ENCODE measurements around the gene LAPTM5. TPM values are rescaled to one million over a fixed set of nuclear protein-coding genes. Genes with fewer than 3 reads are reported as not detected.

Gene LAPTM5
- total RNA-seq, 1 experiment from 2014 or later: 82.5 TPM

GRCh38 chr1:30787266-30787665 lies 29.7 kb upstream of the LAPTM5 start:
- no peak for DNase-seq (ENCODE audit: low read depth)

- DNase-seq (ENCODE audit: low read depth): peak; percentile 69
Measured at GRCh38 chr1:30786264-30786991, 28.9 kb upstream of the LAPTM5 start.

DNA sequence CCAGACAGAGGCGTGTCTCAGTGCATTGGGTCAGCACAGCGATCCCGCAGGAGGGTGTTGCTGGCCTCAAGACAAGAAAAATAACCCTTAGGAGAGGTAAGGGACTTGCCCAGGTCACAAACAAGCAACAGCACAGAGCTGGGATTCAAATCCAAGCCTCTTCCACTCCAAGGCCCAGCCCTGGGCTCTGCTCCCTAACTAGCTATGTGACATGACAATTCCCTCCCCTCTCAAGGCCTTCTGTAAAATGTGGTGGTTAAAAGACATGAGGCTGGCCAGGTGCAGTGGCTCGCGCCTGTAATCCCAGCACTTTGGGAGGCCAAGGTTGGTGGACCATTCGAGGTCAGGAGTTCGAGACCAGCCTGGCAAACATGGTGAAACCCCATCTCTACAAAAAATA lies 28.1 kb upstream of the LAPTM5 start:
- DNase-seq (ENCODE audit: low read depth): no peak

- no peak for DNase-seq (ENCODE audit: low read depth)
Measured at GRCh38 chr1:30785181-30785580, 27.6 kb upstream of the LAPTM5 start.

DNA sequence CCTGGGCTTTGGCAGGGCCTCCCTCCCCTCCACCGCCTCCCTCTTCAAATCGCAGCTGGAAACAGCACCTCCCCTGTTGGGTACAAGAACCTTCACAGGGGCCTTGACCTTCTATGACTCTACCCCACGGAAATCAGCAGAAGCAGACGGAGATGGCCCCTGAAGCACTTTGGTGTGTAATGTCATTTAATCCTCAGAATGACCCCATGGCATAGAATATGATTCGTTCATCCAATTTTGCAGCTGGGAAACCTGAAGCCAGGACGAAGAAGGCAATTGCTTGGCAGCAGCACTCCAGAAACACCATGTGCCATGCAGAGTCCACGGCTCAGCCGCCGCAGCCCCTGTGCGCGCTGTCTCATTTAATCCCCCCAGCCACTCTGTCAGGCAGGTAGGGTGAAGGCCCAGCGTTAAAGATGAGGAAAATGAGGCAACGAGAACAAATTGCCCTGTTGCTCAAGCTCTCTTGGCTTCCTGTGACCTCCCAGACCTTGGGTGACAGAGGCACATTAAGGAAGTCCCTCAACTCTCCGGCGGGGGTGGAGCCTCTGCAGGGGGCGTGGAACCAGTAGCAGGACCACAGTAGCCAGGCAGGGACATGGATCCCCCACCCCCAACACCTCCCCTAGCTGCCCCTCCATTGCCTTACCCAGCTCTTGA lies 25.8 kb upstream of the LAPTM5 start:
- no peak for DNase-seq (ENCODE audit: low read depth)

DNA sequence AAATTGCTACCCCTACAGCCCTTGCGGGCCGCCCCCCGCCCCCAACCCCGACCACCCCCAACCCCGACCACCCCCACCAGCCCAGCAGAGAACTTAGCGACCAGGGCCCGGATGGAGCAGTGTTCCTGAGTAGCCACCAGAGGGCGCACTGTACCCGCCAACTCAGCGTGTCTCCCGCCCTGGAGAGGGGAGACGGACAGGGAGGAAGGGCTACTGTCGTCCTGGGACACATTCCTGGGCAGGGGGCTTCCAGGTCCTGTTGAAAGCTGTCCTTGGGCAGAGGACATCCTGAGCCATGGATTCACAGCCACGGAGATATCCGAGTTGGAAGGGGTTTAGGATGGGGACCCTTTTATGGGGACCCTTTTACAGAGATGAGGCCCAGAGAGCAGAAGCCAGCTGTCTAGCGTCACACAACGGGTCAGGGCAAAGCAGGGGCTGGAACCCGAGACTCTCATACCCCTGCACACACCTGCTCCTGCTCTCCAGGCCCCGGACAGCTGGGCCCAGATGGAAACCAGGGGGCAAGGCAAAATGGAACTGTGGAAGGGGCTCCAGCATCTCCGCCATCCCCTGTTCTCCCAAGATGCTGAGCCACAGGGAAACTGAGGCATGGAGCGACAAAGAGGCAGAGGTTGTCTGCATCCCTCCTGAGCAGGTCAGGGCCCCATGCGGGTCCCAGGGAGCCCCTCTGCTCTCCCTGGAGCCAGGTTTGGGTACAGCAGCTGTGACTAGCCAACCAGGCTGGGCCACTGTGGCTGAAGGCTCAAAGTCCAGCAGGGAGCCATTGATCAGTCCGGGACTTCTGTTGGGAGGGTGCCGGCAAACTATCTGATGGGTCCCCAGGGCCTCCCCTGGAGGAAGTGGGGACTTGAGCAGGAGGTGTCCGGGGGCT lies 25.0 kb upstream of the LAPTM5 start:
- DNase-seq (ENCODE audit: low read depth): no peak

GRCh38 chr1:30781906-30782305 lies 24.3 kb upstream of the LAPTM5 start:
- DNase-seq (ENCODE audit: low read depth): no peak

- DNase-seq (ENCODE audit: low read depth): no peak
Measured at GRCh38 chr1:30780409-30780808, 22.8 kb upstream of the LAPTM5 start.

DNA sequence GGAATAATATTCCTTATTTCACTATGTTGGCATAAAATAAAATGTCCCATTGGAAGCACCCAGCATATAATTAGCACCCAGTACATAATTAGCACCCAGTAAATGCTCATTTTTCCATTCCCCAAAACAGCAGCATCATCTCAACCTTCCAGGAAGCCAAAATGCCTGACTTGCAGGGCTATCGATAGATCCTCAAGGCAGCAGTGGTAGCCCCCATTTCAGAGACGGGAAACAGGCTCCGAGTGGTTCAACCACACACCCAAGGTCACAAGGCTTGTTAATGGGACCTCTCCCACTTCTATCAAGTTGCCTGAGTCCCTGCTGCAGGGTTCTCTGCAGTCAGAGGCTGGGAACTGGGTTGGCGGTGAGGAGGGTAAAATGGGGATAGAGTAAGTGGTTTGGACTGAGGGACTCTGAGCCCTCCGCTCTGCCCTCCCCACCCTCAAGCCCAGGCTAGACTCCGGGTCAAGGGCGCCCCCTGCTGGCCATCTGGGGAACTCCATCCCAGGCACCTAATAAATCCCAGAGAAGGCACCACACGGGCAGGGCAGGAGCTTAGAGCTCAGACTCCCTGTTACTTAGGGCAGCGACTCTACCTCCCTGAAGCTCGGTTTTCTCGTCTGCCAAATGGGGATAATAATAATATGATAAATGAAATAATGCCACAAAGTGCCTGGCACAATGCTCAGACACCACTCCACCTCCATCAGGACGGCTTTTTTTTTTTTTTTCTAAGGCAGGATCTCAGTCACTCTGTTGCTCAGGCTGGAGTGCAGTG lies 21.9 kb upstream of the LAPTM5 start:
- DNase-seq (ENCODE audit: low read depth): peak; percentile 78

DNA sequence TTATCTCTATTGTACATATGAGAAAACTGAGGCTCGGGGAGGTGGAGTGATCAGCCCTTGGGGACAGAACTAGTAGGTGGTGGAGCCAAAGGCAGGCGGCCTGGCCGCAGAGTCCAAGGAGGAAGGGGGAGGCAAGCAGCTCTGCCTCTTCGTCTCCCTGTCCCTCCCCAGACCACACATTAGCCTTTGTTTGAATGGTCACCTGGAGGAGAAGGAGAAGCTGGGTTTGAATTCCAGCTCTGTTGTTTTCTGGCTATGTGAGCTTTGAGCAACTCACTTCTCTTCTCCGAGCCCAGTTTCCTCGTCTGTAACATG lies 21.4 kb upstream of the LAPTM5 start:
- no peak for DNase-seq (ENCODE audit: low read depth)

GRCh38 chr1:30778154-30778978 lies 20.8 kb upstream of the LAPTM5 start:
- DNase-seq (ENCODE audit: low read depth): peak; percentile 99

GRCh38 chr1:30777904-30778153 lies 20.3 kb upstream of the LAPTM5 start:
- DNase-seq (ENCODE audit: low read depth): no peak

DNA sequence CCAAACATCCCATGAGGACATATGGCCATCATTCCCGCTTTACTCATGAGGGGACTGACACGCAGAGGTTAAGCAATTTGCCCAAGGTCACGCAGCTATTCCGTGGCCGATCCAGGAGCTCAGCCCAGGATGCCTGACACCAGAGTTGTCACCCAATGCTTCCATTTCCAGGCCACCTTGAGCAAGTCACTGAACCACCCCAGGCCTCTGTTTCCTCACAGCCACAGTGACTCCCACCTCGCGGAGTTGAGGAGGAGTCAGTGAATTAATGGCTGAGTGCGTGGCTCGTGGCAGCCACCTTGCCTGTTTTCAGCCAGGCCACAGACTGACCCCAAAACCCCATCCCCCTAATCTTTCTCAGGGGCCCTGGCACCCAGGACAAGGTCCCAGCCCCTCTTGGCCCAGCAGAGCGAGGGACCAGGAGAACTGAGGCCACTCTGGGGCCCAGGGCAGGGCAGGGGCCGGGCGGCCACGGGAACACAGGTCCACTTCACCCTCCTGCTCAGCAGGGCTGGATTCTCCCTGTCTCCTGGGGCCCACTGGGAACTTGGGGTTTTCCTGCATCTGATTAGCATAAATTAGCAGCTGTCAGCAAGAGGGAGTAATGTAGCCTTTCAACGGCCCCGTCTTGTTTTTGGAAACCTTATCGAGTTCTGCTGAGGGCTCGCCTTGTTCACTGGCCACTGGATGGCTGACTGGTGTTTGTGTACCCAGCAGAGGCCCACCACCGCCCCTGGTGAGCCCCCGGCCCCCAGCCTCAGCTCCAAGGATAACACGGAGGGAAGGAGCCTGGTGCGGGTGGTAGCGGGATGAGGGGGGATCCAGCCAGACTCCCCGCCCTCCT lies 19.7 kb upstream of the LAPTM5 start:
- no peak for DNase-seq (ENCODE audit: low read depth)

GRCh38 chr1:30776097-30777059 lies 18.8 kb upstream of the LAPTM5 start:
- DNase-seq (ENCODE audit: low read depth): no peak

- DNase-seq (ENCODE audit: low read depth): no peak
Measured at GRCh38 chr1:30775433-30775975, 17.9 kb upstream of the LAPTM5 start.

DNA sequence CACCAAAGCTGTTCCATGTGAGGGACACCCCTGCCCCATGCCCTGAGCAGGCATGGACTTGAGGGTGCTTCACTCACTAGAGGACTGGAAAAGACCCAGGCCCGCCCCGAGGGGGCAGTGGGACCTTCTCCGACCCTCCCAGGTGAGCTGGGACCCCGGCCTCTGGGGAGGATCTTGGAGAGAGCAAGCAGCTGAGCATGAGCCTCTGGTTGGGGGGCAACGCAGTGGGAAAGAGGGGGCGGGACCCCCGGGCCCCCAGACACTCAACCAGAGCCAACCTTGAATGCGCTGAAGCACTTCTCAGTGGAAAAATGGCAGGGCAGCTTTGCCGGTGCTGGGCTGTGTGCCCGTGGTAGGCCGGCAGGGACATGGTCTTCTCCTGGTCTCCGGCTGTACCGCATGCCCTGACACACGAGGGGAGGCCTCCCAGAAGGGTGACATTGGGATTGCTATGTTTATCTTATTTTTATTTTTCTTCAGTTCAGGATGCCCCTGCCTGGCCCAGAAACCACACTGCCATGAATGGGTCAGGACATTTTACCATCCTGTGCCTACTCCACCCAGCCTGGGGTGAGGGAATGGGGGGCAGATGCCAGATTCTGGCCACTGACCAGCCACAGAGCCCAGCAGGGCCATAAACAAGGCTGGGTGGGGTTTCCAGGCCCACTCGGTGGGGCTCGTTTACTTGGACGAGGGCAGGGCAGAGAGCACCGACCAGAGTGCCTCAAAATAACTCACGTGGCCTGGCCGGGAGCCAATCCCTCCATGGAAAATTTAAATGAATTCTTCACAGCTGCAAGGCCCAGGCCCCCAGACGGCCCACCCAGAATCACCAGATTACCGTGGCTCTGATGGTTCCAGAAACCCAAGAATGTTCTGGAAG lies 17.2 kb upstream of the LAPTM5 start:
- DNase-seq (ENCODE audit: low read depth): no peak

DNA sequence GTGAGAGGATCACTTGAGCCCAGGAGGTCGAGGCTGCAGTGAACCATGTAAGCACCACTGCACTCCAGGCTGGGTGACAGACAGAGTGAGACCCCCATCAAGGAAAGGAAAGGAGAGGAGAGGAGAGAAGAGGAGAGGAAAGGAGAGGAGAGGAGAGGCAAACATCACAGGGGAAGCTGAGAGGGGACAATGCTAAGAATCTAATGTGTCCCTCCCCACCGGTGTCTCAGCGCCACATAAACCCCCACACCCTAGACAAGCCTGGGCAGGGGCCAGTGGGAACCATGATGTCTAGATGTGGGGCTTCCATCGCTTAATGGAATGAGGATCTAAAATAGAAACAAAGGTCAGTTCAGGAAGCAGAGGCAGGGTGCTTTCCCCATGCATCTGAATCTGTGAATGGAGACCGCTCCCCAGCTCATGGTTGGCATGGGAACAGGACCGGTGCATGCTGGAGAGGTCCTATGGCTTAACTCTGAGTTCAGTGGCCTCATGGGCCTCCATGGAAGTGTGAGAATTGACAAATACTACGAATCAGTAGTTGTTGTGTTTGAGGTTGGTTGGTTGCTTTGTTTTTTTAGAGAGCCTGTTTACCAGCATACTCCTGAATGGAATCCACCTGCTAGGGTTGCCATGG lies 16.3 kb upstream of the LAPTM5 start:
- no peak for DNase-seq (ENCODE audit: low read depth)
